LoVo (cell line): Measurements from ENCODE around the gene MED7.
"Not testable (repeated sequence)": the region's sequence is repeated elsewhere in the genome, so short reads cannot be mapped to it uniquely, and the experiment has no call there.

Source experiments
- DNase-seq: peaks from one replicate; pipeline ENCODE4 v3.0.0-alpha.2; 2016; ENCODE audit warnings: low spot score

The MED7 gene, protein sequence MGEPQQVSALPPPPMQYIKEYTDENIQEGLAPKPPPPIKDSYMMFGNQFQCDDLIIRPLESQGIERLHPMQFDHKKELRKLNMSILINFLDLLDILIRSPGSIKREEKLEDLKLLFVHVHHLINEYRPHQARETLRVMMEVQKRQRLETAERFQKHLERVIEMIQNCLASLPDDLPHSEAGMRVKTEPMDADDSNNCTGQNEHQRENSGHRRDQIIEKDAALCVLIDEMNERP

DNA sequence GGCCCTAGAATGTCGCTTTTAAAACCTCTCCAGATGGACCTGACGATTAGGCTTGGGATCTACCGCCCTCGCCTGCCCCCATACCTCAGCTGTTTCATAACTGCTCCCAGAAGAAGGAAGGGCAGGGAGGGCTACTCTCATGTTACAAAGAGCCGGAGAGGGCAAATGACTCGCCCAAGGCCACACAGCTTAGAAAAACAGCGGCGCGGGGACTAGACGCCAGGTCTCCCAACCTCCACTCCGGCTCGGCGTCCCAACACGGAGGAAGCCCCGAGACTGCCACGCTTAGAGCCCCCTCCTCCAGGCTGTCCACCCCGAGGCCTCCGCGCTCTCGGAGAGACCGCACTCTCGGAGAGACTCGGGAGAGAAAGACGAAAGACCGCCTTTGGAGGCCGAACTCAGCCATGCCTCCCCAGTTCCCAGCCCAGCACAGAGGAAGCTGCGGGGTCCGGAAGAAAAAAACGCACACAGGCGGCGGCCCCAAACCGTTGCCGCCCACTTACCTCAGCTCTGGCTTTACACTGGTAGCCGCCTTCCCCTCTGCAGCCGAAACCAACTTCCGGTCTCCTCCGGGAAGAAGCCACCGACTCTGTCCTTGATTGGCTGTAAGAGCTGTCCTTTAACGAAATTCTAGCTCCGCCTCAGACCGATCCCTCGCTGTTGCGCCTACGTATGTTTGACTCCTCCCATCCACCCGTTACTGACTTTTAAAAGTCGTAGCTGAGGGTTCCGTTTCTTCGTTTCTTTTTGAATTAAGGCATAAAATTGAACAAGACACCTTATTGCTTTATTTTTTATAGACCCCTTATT is at the start of gene MED7:
Gene MED7, minus strand, starts transcription at position 549 of the 810 bp plus-strand sequence. CDS start 3,434 bp downstream, outside the sequence.
- DNase-seq = peak; percentile 100

DNA sequence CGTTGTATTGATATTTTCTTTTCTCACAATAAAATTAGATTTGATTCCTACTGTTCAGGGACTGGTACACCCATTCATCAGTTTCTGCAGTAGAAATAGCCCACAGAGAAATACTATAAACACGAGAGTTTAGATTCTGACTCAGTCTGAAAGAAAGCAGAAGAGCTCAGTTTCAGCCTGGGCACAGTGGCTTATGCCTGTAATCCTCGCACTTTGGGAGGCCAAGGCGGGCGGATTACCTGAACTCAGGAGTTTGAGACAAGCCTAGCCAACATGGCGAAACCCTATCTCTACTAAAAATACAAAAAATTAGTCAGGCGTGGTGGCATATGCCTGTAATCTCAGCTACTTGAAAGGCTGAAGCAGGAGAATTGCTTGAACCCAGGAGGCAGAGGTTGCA is 46.6 kb upstream of the MED7 start:
- DNase-seq = no peak

- no peak for DNase-seq
Observed at GRCh38 chr5:157188270-157188669, 45.6 kb upstream of the MED7 start.

- DNase-seq = no peak
Observed at GRCh38 chr5:157187046-157187754, 44.5 kb upstream of the MED7 start.

DNA sequence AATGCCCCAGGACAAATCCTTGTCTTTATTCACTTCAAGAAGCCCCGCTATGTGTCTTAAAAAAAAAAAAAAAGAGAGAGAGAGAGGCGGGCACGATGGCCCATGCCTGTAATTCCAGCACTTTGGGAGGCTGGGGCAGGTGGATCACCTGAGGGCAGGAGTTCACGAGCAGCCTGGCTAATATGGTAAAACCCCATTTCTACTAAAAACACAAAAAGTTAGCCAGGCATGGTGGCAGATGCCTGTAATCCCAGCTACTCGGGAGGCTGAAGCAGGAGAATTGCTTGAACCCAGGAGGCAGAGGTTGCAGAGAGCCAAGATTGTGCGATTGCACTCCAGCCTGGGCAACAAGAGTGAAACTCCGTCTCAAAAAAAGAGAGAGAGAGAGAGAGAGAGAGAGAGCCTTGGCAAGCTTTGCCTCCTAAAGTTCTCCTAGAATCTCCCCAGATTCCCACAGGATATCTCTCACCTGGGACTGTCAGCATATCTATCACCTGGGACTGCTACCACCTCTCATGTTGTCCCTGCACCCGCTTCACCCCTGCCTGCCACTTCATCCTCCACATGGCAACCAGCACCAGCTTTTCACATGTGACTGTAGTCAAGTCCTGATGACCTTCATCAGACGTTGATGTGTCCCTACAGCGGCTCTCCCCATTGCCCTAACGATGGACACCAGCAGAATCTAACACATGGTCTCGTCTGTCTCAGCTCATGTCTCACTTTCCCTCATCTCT is 43.8 kb upstream of the MED7 start:
- DNase-seq = no peak

DNA sequence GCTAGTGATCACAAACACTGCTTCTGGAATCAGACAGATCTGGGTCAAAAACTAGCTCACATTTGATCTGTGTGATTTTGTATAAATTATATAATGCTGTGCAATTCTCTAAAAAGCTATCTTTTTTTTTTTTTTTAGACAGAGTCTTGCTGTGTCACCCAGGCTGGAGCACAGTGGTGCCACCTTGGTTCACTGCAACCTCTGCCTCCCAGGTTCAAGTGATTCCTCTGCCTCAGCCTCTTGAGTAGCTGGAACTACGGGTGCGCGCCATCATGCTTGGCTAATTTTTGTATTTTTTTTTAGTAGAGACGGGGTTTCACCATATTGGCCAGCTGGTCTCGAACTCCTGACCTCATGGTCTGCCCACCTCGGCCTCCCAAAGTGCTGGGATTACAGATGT is 42.5 kb upstream of the MED7 start:
- not testable (repeated sequence) for DNase-seq

- DNase-seq = no peak
Observed at GRCh38 chr5:157184117-157184670, 41.5 kb upstream of the MED7 start.

DNA sequence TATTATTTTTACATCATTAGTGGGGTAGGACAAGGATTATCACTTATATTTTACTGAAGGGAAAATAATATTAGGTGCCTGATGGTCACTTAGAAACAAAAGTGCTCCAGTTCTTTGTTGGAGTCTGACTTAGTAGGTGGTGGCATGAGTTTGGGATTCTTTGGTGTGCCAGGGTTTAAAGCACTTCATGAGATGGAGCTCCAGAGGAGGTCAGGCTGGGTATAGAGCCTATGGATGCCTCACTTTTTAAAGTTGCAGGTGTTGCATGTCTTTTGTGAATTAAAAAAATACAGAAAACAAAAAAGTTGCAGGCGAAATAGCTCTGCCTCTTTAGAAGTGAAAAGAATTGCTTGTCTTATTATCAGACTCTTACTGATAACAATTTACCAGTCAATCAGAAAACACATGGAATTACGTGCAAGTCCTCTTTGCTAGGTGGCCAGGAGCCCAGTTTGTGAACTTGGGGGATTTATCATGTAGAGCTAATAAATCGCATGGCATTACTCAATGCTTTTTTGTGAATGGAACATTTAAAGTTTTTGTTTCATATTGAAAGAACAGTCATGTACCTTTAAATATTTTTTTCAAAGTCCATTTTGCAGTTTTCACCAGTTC is 39.6 kb upstream of the MED7 start:
- no peak for DNase-seq

- DNase-seq = no peak
Observed at GRCh38 chr5:157180374-157181264, 38.0 kb upstream of the MED7 start, which contains the start of gene ITK. Gene ITK, plus strand, starts transcription at chr5:157180840. Its CDS starts 138 bp downstream, at chr5:157180978.

- no peak for DNase-seq
Observed at GRCh38 chr5:157178966-157179365, 36.3 kb upstream of the MED7 start.

DNA sequence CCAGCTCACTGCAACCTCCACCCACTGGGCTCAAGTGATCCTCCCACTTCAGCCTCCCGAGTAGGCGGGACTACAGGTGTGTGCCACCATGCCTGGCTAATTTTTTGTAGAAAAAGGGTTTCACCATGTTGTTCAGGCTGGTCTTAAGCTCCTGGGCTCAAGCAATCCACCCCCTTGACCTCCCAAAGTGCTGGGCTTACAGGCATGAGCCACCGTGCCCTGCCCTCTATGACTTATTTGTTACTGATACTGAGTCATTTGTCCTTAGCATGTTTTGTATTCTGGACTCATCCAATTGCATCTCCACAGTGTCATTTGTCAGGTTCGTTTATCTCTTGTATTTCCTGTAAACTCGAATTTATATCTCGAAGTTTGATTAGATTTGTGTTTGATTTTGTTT is 35.3 kb upstream of the MED7 start:
- DNase-seq = no peak

DNA sequence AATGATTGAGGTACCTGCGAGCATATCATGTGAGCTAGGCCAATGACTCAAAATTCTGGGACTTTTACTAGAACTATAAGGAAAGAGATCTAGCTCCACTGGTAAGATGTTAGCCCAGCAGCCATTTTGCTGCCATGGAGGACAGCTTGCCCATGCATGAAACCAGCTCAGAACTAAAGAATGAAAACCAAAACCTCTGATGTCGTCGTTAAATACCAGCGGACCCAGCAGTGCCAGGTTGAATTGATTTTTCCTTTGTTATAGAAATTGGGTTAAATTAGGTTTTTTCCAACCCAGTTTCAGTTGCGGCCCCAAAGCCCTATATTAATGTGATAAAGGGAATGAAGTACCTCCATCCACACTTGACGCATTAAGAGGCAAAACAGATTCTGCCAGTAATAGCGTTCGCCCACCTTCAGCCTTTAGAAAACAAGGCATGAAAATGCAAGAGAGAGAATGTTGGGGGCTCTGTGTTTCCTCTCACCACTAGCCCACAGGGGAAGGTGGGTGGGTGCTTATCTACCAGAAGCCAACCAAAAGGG is 32.5 kb upstream of the MED7 start:
- DNase-seq = no peak

DNA sequence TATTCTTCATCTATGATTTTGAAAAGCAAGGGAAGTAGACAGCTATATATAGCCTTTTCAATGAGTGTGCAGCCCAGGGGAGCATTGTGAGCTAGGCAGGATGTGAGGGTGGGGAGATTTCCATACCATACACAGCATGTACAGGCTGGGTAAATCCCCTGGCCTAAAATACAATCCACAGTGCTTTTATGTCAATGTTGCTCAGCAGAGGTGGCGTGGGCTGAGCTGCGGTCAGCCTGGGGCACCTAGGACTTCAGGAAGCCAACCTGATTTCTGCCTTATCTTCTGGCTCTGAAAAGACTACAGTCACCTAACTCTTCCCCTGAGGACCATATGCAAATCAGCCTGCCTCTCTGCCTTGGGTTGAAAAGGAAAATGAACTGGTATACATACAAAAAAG is 29.7 kb upstream of the MED7 start:
- no peak for DNase-seq

DNA sequence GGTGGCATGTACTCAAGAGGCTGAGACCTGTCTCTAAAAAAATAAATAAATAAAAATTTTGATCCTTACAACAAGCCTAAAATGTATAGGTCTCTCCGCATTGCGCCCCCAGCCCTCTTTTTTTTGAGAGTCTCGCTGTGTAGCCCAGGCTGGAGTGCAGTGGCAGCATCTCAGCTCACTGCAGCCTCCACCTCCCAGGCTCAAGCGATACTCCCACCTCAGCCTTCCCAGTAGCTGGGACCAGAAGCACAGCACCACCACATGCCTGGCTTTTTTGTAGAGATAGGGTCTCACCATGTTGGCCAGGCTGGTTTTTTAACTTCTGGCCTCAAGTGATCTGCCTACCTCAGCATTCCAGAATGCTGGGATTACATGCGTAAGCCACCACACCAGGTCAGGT is 25.6 kb upstream of the MED7 start:
- no peak for DNase-seq

GRCh38 chr5:157167214-157167621 is 24.6 kb upstream of the MED7 start:
- peak; percentile 32 for DNase-seq

- DNase-seq = no peak
Observed at GRCh38 chr5:157166214-157167213, 23.8 kb upstream of the MED7 start, which contains the start of gene GARIN3. Gene GARIN3, minus strand, starts transcription at chr5:157166264. Its CDS starts 96 bp downstream, at chr5:157166168.

DNA sequence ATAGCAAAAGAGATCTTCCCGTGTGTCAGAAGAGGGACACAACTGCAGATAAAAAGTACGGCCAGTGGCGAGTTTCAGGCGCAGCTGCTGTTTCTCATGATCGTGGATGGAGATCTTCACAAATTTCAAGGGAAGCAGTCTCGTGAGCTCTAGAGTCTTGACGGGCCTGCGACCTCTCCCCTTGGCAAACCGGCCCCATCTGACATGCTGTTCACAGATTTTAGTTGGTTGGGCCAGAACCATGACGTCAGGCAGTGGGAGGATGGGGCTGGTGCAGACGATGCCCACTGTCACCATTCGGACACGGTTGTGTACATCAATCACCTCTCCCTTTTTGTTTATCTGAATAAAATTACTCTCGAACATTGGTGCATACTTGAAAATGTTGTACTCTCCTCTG is 23.0 kb upstream of the MED7 start:
- DNase-seq = no peak

DNA sequence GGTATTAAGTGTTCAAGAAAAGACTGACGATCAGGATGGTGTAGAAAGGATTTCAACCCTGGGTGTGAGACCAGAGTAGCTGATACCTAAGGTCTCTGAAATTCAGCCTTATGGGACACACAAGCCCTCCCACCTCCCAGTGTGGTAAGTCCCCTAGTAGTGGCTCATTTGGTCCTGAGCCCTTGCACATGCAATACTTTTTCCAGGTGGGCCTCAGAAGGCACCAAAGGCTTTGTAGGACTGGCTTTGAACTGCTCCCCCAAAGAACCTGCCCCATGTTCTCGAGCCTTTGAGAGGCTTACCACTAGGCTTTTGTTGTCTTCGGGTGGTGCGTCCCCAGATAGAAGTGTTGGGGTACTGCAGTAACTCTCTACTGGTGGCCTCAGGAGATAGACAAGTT is 22.6 kb upstream of the MED7 start:
- DNase-seq = no peak

DNA sequence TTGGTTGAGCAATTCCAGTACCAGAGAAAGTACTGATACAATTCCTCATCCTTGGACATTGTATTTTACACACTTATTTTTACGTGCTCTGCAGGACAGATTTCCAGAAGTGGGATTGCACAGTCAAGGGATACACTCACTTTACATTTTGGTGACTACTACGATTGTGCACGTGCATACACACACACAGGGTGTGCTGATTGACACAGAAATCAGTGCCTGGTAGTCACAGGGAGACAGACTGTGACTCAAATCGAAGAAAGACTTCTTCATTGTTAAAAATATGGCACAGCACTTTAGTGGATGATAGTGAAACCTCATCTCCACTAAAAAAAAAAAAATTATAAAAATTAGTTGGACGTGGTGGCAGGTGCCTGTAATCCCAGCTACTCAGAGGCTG is 21.9 kb upstream of the MED7 start:
- DNase-seq = no peak
